DOHH2 (cell line): Measurements from ENCODE around the gene LRRC57.

ENCODE experiments used
- H3F3A ChIP-seq: fragments of 200-600 bp; sonication (generic), shearing (Covaris generic); 2 replicates; pipeline ENCODE4 v1.6.0; 2016; ENCODE audit warnings: antibody characterized with exemption, mild to moderate bottlenecking; ENCODE audit not compliant: control insufficient read depth, insufficient read depth
- H3K27ac ChIP-seq: fragments of 200-600 bp; sonication (generic); 2 replicates; pipeline ENCODE4 v1.5.1; 2014; ENCODE audit warnings: low read depth, mild to moderate bottlenecking, low read length, moderate library complexity
- H3K27me3 ChIP-seq: fragments of 200-600 bp; sonication (generic); 2 replicates; pipeline ENCODE4 v1.6.1; 2014; ENCODE audit warnings: mild to moderate bottlenecking, low read length, mixed read lengths; ENCODE audit not compliant: control insufficient read depth
- H3K36me3 ChIP-seq: fragments of 200-600 bp; sonication (generic); 2 replicates; pipeline ENCODE4 v1.6.1; 2014; ENCODE audit warnings: mild to moderate bottlenecking, low read length, moderate library complexity, mixed read lengths; ENCODE audit not compliant: control insufficient read depth
- H3K4me1 ChIP-seq: fragments of 200-600 bp; sonication (generic); 2 replicates; pipeline ENCODE4 v1.6.1; 2014; ENCODE audit warnings: mild to moderate bottlenecking, low read length, mixed read lengths; ENCODE audit not compliant: control insufficient read depth
- H3K4me2 ChIP-seq: fragments of 200-600 bp; sonication (generic); 2 replicates; pipeline ENCODE4 v1.6.0; 2014; ENCODE audit warnings: mild to moderate bottlenecking, low read length, moderate library complexity
- H3K4me3 ChIP-seq: fragments of 200-600 bp; sonication (generic); 2 replicates; pipeline ENCODE4 v1.5.1; 2014; ENCODE audit warnings: mild to moderate bottlenecking, low read length, mixed read lengths
- H3K79me2 ChIP-seq: fragments of 200-600 bp; sonication (generic); 2 replicates; pipeline ENCODE4 v1.6.1; 2014; ENCODE audit warnings: mild to moderate bottlenecking, low read length, mixed read lengths; ENCODE audit not compliant: control insufficient read depth
- H3K9me2 ChIP-seq: fragments of 200-600 bp; sonication (generic); replicated peaks from 2 replicates; pipeline ENCODE4 v1.6.1; 2014; ENCODE audit warnings: mild to moderate bottlenecking, low read length, mixed read lengths; ENCODE audit not compliant: control insufficient read depth
- H3K9me3 ChIP-seq: fragments of 200-600 bp; sonication (generic); 2 replicates; pipeline ENCODE4 v1.6.1; 2014; ENCODE audit warnings: antibody characterized with exemption, low read length, mixed read lengths; ENCODE audit not compliant: control insufficient read depth, insufficient read depth
- H4K20me1 ChIP-seq: fragments of 200-600 bp; sonication (generic); 2 replicates; pipeline ENCODE4 v1.6.0; 2014; ENCODE audit warnings: low read depth, mild to moderate bottlenecking, antibody characterized with exemption, low read length, moderate library complexity; ENCODE audit not compliant: control insufficient read depth, insufficient read depth
- EZH2phosphoT487 ChIP-seq: fragments of 200-600 bp; sonication (generic); IDR thresholded peaks from 2 replicates; pipeline ENCODE4 v1.6.1; 2017; ENCODE audit warnings: borderline replicate concordance, mild to moderate bottlenecking, antibody characterized with exemption, low read length, moderate library complexity, mixed read lengths
- TF ChIP-seq, protein P1 (sequence below): fragments of 200-600 bp; sonication (generic); IDR thresholded peaks from one replicate; pipeline ENCODE4 v1.5.1; 2014; ENCODE audit warnings: antibody characterized with exemption, mild to moderate bottlenecking, low read depth, low read length; ENCODE audit not compliant: poor library complexity, severe bottlenecking

The LRRC57 gene

DNA sequence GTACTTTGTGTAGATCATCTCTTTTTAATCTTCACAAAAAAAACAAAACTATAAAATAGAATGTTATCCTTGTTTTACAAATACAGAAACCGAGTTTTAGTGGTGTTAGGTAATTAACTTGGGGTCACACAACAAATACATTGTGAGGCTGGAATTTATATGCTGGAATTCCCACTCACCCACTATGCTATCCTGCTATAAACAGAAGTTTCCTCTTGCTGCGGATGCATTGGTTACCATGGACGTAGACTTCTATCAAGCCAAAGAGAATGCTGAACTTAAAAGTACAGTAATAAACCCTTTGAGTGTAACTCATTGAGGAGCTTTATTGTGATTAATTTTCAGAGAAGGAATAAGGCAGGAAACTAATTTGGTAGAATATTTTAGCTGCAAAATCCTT is 44.0 kb downstream of the LRRC57 start:
- H3K79me2 ChIP-seq, result peaks cover 87% of the 10 kb centered on the region

DNA sequence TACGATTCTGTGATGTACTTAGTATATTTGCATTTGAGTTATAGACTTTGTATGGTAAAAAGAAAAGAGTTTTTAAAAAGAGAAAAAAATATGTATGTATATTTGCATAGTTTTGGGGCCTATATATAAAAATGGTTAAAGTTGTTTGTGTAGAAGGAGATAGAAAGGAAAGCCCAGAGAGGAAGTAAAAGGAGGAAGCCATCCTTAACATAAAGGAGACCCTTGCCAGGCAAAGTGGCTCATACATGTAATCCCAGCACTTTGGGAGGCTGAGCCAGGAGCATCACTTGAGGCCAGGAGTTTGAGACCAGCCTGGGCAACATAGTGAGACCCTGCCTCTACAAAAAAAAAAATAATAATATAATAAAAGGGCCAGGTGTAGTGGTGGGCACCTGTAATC is 44.8 kb downstream of the LRRC57 start:
- Histone ChIP-seq H3K4me2 (peak overlapping the region; percentile 96), H3K36me3 (peaks cover 24% of the 10 kb centered on the region), H3K27me3 (no peaks in the 10 kb centered on the region), H3K9me3 (no peaks in the 10 kb centered on the region), H3K79me2 (peaks cover 90% of the 10 kb centered on the region), H3K4me1 (peaks cover 83% of the 10 kb centered on the region), H3K4me3 (peak overlapping the region; percentile 33; the same call in 1 of the 2 replicates), H3F3A (peaks cover 46% of the 10 kb centered on the region), H3K9me2 (no peaks in the 10 kb centered on the region), H4K20me1 (no peaks in the 10 kb centered on the region), H3K27ac (peak overlapping the region; percentile 96)
- TF ChIP-seq, protein P1, sequence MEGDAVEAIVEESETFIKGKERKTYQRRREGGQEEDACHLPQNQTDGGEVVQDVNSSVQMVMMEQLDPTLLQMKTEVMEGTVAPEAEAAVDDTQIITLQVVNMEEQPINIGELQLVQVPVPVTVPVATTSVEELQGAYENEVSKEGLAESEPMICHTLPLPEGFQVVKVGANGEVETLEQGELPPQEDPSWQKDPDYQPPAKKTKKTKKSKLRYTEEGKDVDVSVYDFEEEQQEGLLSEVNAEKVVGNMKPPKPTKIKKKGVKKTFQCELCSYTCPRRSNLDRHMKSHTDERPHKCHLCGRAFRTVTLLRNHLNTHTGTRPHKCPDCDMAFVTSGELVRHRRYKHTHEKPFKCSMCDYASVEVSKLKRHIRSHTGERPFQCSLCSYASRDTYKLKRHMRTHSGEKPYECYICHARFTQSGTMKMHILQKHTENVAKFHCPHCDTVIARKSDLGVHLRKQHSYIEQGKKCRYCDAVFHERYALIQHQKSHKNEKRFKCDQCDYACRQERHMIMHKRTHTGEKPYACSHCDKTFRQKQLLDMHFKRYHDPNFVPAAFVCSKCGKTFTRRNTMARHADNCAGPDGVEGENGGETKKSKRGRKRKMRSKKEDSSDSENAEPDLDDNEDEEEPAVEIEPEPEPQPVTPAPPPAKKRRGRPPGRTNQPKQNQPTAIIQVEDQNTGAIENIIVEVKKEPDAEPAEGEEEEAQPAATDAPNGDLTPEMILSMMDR, result no peak
- no peak for TF ChIP-seq EZH2phosphoT487

More for the DNA sequence above, 44.0 kb downstream of the LRRC57 start:
- Histone ChIP-seq H3K9me2 (no peaks in the 10 kb centered on the region), H3K27ac (peak overlapping the region; percentile 96), H3F3A (peaks cover 38% of the 10 kb centered on the region), H3K36me3 (peaks cover 23% of the 10 kb centered on the region), H3K4me1 (peaks cover 75% of the 10 kb centered on the region), H3K27me3 (no peaks in the 10 kb centered on the region), H3K9me3 (no peaks in the 10 kb centered on the region), H3K4me3 (peak overlapping the region; percentile 71), H4K20me1 (no peaks in the 10 kb centered on the region), H3K4me2 (peak overlapping the region; percentile 96)
- TF ChIP-seq, protein P1, result no peak

DNA sequence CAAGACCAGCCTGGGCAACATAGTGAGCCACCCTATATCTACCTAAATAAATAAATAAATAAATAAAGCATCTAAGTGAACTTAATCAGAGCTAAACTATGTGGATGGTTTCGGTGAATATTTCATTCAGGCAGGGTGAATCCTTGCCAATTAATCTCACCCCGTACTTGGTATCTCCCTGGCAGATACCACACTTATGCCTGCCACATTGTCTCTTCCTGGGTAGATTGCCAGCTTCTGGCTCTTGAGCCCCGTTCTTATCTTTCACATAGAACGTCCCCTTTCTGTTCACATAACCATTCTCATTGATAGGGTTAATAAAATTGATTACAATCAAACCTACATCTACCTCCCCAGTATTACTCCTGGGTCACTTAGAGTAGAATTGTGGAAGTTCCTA is 46.1 kb downstream of the LRRC57 start:
- H3F3A ChIP-seq, result peaks cover 51% of the 10 kb centered on the region
- H3K9me2 ChIP-seq, result no peaks in the 10 kb centered on the region
- H3K27ac ChIP-seq, result peak overlapping the region; percentile 96
- TF ChIP-seq, protein P1, result no peak
- TF ChIP-seq EZH2phosphoT487, result no peak
- no peaks in the 10 kb centered on the region for H3K9me3 ChIP-seq
- H3K27me3 ChIP-seq, result no peaks in the 10 kb centered on the region
- H3K36me3 ChIP-seq, result peaks cover 21% of the 10 kb centered on the region
- peak overlapping the region; percentile 96 for H3K4me2 ChIP-seq
- H3K4me3 ChIP-seq, result peak overlapping the region; percentile 50
- H4K20me1 ChIP-seq, result no peaks in the 10 kb centered on the region
- H3K79me2 ChIP-seq, result peaks cover 90% of the 10 kb centered on the region
- peaks cover 93% of the 10 kb centered on the region for H3K4me1 ChIP-seq
